Right lobe of liver (tissue), 4 donors: ENCODE measurements around the gene MUC4.

Experiments
- CTCF ChIP-seq, 4 donors: fragments of 200-600 bp in 3 of 4; fragments of 450-650 bp in 1 of 4; IDR thresholded peaks; one replicate each; pipeline versions ENCODE4 v1.5.1 to v1.8.0; 2016 to 2022; ENCODE audit warnings: antibody characterized with exemption in 4 of 4, mild to moderate bottlenecking in 2 of 4
- POLR2A ChIP-seq: fragments of 450-650 bp; IDR thresholded peaks from one replicate; pipeline ENCODE4 v1.6.1; 2017; ENCODE audit warnings: antibody characterized with exemption, mild to moderate bottlenecking
- donor health status: DM: no; HTN: no; CAD: no.
- donor health status: DM: no; HTN: no; CAD: no.
- donor health status: DM: no; HTN: yes; CAD: no.

- TF ChIP-seq CTCF (IDR thresholded peaks at IDR 0.05): no peak
- TF ChIP-seq POLR2A: no peak
Measured at GRCh38 chr3:195838714-195839113, 27.0 kb upstream of the MUC4 start.
